ENCODE data around the gene SLC39A11.

Gene SLC39A11

DNA sequence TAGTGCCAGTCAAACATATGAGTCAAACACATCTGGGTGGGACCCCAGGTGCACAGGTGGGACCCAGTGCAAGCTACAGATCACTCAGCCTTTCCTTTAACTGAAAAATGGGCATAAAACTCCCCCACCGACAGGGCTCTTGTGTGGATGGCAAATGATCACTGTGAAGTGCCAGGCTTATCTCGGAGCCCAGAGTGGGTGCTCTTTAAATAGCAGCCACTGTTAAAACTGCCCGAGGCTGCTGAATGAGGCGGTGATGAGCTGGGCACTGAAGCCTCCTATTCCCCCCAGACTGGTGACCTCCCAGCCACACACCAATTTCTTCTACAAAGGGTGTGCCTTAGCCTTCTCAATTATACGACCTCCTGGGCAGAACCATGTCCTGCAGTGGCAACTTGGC, 433.8 kb downstream of the SLC39A11 start:
- H3K4me1 ChIP-seq (ENCODE audit: low read length): no peaks in the 10 kb centered on the region
- no peaks in the 10 kb centered on the region for H3K36me3 ChIP-seq (replicated peaks; ENCODE audit: insufficient read depth, low read length)
- H3K9ac ChIP-seq (ENCODE audit: low read length): no peak overlapping the region
- H3K4me2 ChIP-seq (ENCODE audit: low read depth, low read length): no peak overlapping the region
- no peaks in the 10 kb centered on the region for H3K27me3 ChIP-seq (replicated peaks; ENCODE audit: insufficient read depth, low read length)
- no peak for DNase-seq
- TF ChIP-seq EZH2 (optimal IDR thresholded peaks at IDR 0.05; ENCODE audit: low read depth, low read length) (no peak), EZH2phosphoT487 (IDR thresholded peaks at IDR 0.05; ENCODE audit: low read length) (no peak)
- TF ChIP-seq, protein P1, sequence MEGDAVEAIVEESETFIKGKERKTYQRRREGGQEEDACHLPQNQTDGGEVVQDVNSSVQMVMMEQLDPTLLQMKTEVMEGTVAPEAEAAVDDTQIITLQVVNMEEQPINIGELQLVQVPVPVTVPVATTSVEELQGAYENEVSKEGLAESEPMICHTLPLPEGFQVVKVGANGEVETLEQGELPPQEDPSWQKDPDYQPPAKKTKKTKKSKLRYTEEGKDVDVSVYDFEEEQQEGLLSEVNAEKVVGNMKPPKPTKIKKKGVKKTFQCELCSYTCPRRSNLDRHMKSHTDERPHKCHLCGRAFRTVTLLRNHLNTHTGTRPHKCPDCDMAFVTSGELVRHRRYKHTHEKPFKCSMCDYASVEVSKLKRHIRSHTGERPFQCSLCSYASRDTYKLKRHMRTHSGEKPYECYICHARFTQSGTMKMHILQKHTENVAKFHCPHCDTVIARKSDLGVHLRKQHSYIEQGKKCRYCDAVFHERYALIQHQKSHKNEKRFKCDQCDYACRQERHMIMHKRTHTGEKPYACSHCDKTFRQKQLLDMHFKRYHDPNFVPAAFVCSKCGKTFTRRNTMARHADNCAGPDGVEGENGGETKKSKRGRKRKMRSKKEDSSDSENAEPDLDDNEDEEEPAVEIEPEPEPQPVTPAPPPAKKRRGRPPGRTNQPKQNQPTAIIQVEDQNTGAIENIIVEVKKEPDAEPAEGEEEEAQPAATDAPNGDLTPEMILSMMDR (IDR thresholded peaks at IDR 0.05; ENCODE audit: low read length): no peak
- no peaks in the 10 kb centered on the region for H3K9me2 ChIP-seq (replicated peaks; ENCODE audit: insufficient read depth, low read length)
- no peak overlapping the region for H2AFZ ChIP-seq (ENCODE audit: low read length)
- H3K4me3 ChIP-seq (ENCODE audit: low read length): no peak overlapping the region
- no peak overlapping the region for H3K27ac ChIP-seq (ENCODE audit: low read length)
- H3K9me3 ChIP-seq (replicated peaks; ENCODE audit: insufficient read depth, low read length): no peaks in the 10 kb centered on the region
- no peaks in the 10 kb centered on the region for H3F3A ChIP-seq (ENCODE audit: insufficient read depth, low read length)
- H3K79me2 ChIP-seq (ENCODE audit: low read length): no peaks in the 10 kb centered on the region
- H4K20me1 ChIP-seq (ENCODE audit: insufficient read depth, low read length): no peaks in the 10 kb centered on the region

DNA sequence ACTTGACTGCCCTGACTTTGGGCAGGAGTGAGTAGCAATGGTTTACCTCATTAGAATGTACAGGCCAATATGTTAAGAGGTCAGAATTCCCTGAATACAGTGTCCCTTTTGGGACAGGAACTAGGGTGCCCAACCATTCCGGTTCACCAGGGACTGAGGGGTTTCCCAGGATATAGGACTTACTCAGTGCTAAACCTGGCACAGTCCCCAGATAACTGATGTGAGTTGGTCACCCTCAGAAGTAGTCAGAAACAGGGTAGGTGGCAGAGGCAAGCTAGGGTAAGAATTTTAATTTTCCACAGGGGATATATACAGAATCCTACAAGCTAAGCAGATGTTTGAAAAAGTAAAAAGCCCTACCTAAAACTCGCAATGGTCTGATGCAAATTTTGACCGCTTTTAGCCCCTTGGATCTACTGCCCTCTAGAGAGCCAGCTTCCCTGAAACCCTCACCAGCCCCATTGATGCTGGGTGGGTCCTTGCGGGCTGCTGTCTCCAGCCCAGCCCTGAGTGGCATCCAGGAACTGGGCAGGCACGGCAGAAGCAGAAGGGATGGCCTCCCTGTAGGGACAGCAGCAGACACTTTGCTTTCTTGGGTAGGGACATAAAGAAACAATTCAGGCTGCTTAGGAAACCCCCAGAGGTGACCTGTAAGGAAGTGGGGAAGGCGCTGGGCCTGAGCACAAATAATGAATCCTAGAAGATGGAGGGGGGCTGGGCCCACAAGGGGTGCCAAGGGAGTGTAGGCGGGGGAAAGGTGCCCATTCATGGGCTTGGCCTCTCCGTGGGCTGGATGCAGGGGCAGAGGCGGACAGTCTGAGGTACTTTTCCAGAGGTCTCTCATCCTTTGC, 434.8 kb downstream of the SLC39A11 start:
- no peak overlapping the region for H2AFZ ChIP-seq (ENCODE audit: low read length)
- TF ChIP-seq EZH2 (optimal IDR thresholded peaks at IDR 0.05; ENCODE audit: low read depth, low read length) (no peak), EZH2phosphoT487 (IDR thresholded peaks at IDR 0.05; ENCODE audit: low read length) (no peak)
- TF ChIP-seq, protein P1 (IDR thresholded peaks at IDR 0.05; ENCODE audit: low read length): no peak

DNA sequence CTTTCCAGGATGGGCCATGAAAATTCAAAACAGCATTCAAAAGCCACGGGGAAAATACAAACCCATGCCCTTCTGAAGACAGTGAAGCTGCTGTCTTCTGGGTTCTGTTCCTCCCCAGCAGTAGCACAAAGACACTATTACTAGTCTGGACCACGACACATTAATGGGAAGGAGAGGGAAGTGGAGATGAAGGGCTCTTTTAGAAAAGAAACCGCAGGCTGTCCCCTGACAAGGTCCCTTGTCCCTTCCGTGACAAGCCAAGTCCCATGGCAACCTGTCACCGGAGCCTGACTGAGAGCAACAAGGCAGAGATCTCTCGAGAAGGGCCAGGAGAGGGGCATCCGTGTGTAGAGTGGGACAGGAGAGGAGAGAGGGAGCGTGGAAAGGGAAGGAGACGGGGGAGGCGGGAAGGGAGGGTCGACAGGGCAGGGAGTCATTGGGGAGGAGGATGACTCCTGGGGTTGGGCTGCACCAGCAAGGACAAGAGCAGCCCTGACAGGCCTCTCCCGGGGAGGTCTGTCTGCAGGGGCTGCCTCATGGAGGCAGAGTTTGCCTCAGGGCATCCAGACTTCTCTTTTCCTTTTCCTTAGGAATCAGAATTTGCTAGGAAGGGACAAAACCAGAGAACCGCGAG, 436.2 kb downstream of the SLC39A11 start:
- H3K36me3 ChIP-seq (replicated peaks; ENCODE audit: insufficient read depth, low read length): no peaks in the 10 kb centered on the region
- H3K79me2 ChIP-seq (ENCODE audit: low read length): no peaks in the 10 kb centered on the region
- no peaks in the 10 kb centered on the region for H3K9me3 ChIP-seq (replicated peaks; ENCODE audit: insufficient read depth, low read length)
- no peak overlapping the region for H2AFZ ChIP-seq (ENCODE audit: low read length)
- no peak for DNase-seq
- no peaks in the 10 kb centered on the region for H3K4me1 ChIP-seq (ENCODE audit: low read length)
- no peaks in the 10 kb centered on the region for H3K27me3 ChIP-seq (replicated peaks; ENCODE audit: insufficient read depth, low read length)
- H3K4me2 ChIP-seq (ENCODE audit: low read depth, low read length): no peak overlapping the region
- H3K4me3 ChIP-seq (ENCODE audit: low read length): no peak overlapping the region
- H3K9ac ChIP-seq (ENCODE audit: low read length): no peak overlapping the region
- no peaks in the 10 kb centered on the region for H3F3A ChIP-seq (ENCODE audit: insufficient read depth, low read length)
- no peak for TF ChIP-seq EZH2phosphoT487 (IDR thresholded peaks at IDR 0.05; ENCODE audit: low read length)
- TF ChIP-seq, protein P1 (IDR thresholded peaks at IDR 0.05; ENCODE audit: low read length): no peak
- TF ChIP-seq EZH2 (optimal IDR thresholded peaks at IDR 0.05; ENCODE audit: low read depth, low read length): no peak
- no peaks in the 10 kb centered on the region for H3K9me2 ChIP-seq (replicated peaks; ENCODE audit: insufficient read depth, low read length)
- H4K20me1 ChIP-seq (ENCODE audit: insufficient read depth, low read length): no peaks in the 10 kb centered on the region
- H3K27ac ChIP-seq (ENCODE audit: low read length): no peak overlapping the region

More for the DNA sequence above, 434.8 kb downstream of the SLC39A11 start:
- Histone ChIP-seq H3K27me3 (replicated peaks; ENCODE audit: insufficient read depth, low read length) (no peaks in the 10 kb centered on the region), H4K20me1 (ENCODE audit: insufficient read depth, low read length) (no peaks in the 10 kb centered on the region), H3K4me3 (ENCODE audit: low read length) (no peak overlapping the region), H3K4me1 (ENCODE audit: low read length) (no peaks in the 10 kb centered on the region), H3K9me2 (replicated peaks; ENCODE audit: insufficient read depth, low read length) (no peaks in the 10 kb centered on the region), H3K4me2 (ENCODE audit: low read depth, low read length) (no peak overlapping the region), H3K9me3 (replicated peaks; ENCODE audit: insufficient read depth, low read length) (no peaks in the 10 kb centered on the region), H3K79me2 (ENCODE audit: low read length) (no peaks in the 10 kb centered on the region), H3F3A (ENCODE audit: insufficient read depth, low read length) (no peaks in the 10 kb centered on the region), H3K9ac (ENCODE audit: low read length) (no peak overlapping the region), H3K27ac (ENCODE audit: low read length) (no peak overlapping the region), H3K36me3 (replicated peaks; ENCODE audit: insufficient read depth, low read length) (no peaks in the 10 kb centered on the region)
- no peak for DNase-seq

Data from MM.1S (cell line).